Keratinocyte (primary cell): Measurements from ENCODE around the gene ERAS. TPM values are rescaled to one million over a fixed set of nuclear protein-coding genes. Genes with fewer than 3 reads are reported as not detected.

Experiments
- DNase-seq: peaks from one replicate; pipeline ENCODE4 v3.0.0-alpha.2; 2011; ENCODE audit warnings: low read depth, missing footprints, low spot score
- FAIRE-seq: peaks from 2 replicates; lab custom pipeline; 2011; peaks lifted over from hg19 to GRCh38; lab: Jason Lieb, UNC
- H2AFZ ChIP-seq: 2 replicates; pipeline ENCODE4 v1.6.0; 2012; ENCODE audit warnings: low read length, control low read depth, inconsistent platforms; ENCODE audit not compliant: control insufficient read depth
- H3K27ac ChIP-seq: 2 replicates; pipeline ENCODE4 v1.5.1; 2011; ENCODE audit warnings: low read length; ENCODE audit not compliant: control insufficient read depth, insufficient read depth
- H3K27me3 ChIP-seq: 3 replicates; pipeline ENCODE4 v1.6.0; 2011; ENCODE audit warnings: low read length; ENCODE audit not compliant: control insufficient read depth, insufficient read depth; ENCODE audit errors: extremely low read depth
- H3K36me3 ChIP-seq, 2 experiments: 2 replicates in 1 of 2; 3 replicates in 1 of 2; pipeline ENCODE4 v1.5.1; 2011; ENCODE audit warnings: low read length in 2 of 2, mild to moderate bottlenecking in 1 of 2; ENCODE audit not compliant: control insufficient read depth in 2 of 2, insufficient read depth in 2 of 2; ENCODE audit errors: extremely low read depth in 1 of 2
- H3K4me1 ChIP-seq: 3 replicates; pipeline ENCODE4 v1.5.1; 2011; ENCODE audit warnings: low read length; ENCODE audit not compliant: control insufficient read depth, insufficient read depth; ENCODE audit errors: extremely low read depth
- H3K4me2 ChIP-seq: 3 replicates; pipeline ENCODE4 v1.6.0; 2011; ENCODE audit warnings: low read depth, low read length; ENCODE audit not compliant: control insufficient read depth, insufficient read depth; ENCODE audit errors: extremely low read depth
- H3K4me3 ChIP-seq, 3 experiments: fragments of 200-600 bp in 1 of 3; sonication (generic) in 1 of 3; 2 replicates in 2 of 3; 3 replicates in 1 of 3; pipeline ENCODE4 v1.5.1; 2011 to 2016; ENCODE audit warnings: low read length in 3 of 3, mild to moderate bottlenecking in 3 of 3, control low read depth in 2 of 3, inconsistent platforms in 1 of 3, low read depth in 1 of 3, mixed read lengths in 1 of 3, mixed run types in 1 of 3, moderate library complexity in 1 of 3; ENCODE audit not compliant: control insufficient read depth in 2 of 3, insufficient read depth in 2 of 3; ENCODE audit errors: extremely low read depth in 1 of 3
- H3K79me2 ChIP-seq: 2 replicates; pipeline ENCODE4 v1.6.0; 2012; ENCODE audit warnings: low read length; ENCODE audit not compliant: control insufficient read depth, insufficient read depth
- H3K9ac ChIP-seq: 3 replicates; pipeline ENCODE4 v1.6.0; 2011; ENCODE audit warnings: low read length; ENCODE audit not compliant: control insufficient read depth, insufficient read depth; ENCODE audit errors: extremely low read depth
- H3K9me1 ChIP-seq: 3 replicates; pipeline ENCODE4 v1.6.0; 2011; ENCODE audit warnings: low read length; ENCODE audit not compliant: control insufficient read depth, insufficient read depth; ENCODE audit errors: extremely low read depth
- H3K9me3 ChIP-seq: 2 replicates; pipeline ENCODE4 v1.5.1; 2012; ENCODE audit warnings: low read depth, low read length; ENCODE audit not compliant: control insufficient read depth
- H4K20me1 ChIP-seq: 3 replicates; pipeline ENCODE4 v1.6.0; 2011; ENCODE audit warnings: low read length; ENCODE audit not compliant: control insufficient read depth, insufficient read depth; ENCODE audit errors: extremely low read depth
- CTCF ChIP-seq, 3 experiments: IDR thresholded peaks in 1 of 3; conservative IDR thresholded peaks in 1 of 3; optimal IDR thresholded peaks in 1 of 3; 2 replicates in 2 of 3; 3 replicates in 1 of 3; pipeline versions ENCODE3 to v1.5.1; 2011; ENCODE audit warnings: low read length in 3 of 3, mild to moderate bottlenecking in 3 of 3, moderate library complexity in 2 of 3, control low read depth in 1 of 3, inconsistent platforms in 1 of 3; ENCODE audit not compliant: insufficient read depth in 2 of 3; ENCODE audit errors: extremely low read depth in 1 of 3
- EZH2 ChIP-seq: IDR thresholded peaks from one replicate; pipeline ENCODE4 v1.6.1; 2012; ENCODE audit warnings: inconsistent platforms, mild to moderate bottlenecking, low read length, moderate library complexity
- dilution Hi-C: fragments of 300-500 bp; cut with MboI; formaldehyde crosslinking; loops from one replicate; pipeline ENCODE4 v1.7.0; 2020; ENCODE audit warnings: low sequenced_read_pairs; ENCODE audit not compliant: extremely low pct_ligation_motif_present
- polyA plus RNA-seq, 5 experiments: library from polyadenylated mRNA; depleted of rRNA in 3 of 5; stranded (reverse) in 3 of 5; stranded (forward) in 1 of 5; unstranded in 1 of 5; fragments of >200 nt; gene quantifications; 1 replicate in 1 of 5; 2 replicates in 3 of 5; 3 replicates in 1 of 5; pipeline versions ENCODE4 v1.2.1 to v1.2.3, GENCODE V29; 2011 to 2012; ENCODE audit warnings: missing spikeins in 2 of 5, low read depth in 1 of 5, low replicate concordance in 1 of 5

The ERAS gene
- polyA plus RNA-seq, 1 donor (not counting 4 experiments of a cell fraction or from before 2014, with no cell fraction given): not detected

- no peaks in the 10 kb centered on the region for H3K9me1 ChIP-seq
- H3K4me1 ChIP-seq: no peaks in the 10 kb centered on the region
- H3K4me3 ChIP-seq: no peak overlapping the region
- no peaks in the 10 kb centered on the region for H4K20me1 ChIP-seq
- TF ChIP-seq CTCF (optimal IDR thresholded peaks at IDR 0.05 in 1 of 3, IDR thresholded peaks at IDR 0.05 in 1 of 3, conservative IDR thresholded peaks at IDR 0.05 in 1 of 3; ENCODE audit: extremely low read depth in 1 of 3, insufficient read depth in 2 of 3, low read length in 3 of 3): no peak
- no peak for TF ChIP-seq EZH2
- dilution Hi-C loops: no loop called here
- H3K27ac ChIP-seq: no peak overlapping the region
- H3K36me3 ChIP-seq: no peaks in the 10 kb centered on the region
- FAIRE-seq: no peak
- H3K4me2 ChIP-seq: no peak overlapping the region
- H3K9me3 ChIP-seq: no peaks in the 10 kb centered on the region
- H3K9ac ChIP-seq: no peak overlapping the region
- no peak overlapping the region for H2AFZ ChIP-seq
- no peaks in the 10 kb centered on the region for H3K79me2 ChIP-seq
- peaks cover 9% of the 10 kb centered on the region for H3K27me3 ChIP-seq
- DNase-seq: no peak
Measured at GRCh38 chrX:48784726-48785125, 41.6 kb upstream of the ERAS start.

GRCh38 chrX:48785186-48785539, 41.1 kb upstream of the ERAS start:
- Histone ChIP-seq H3K9me3 (no peaks in the 10 kb centered on the region), H3K36me3 (no peaks in the 10 kb centered on the region), H3K79me2 (no peaks in the 10 kb centered on the region), H3K4me2 (no peak overlapping the region), H4K20me1 (no peaks in the 10 kb centered on the region), H3K9me1 (no peaks in the 10 kb centered on the region), H3K9ac (no peak overlapping the region), H3K4me3 (no peak overlapping the region), H3K27me3 (peaks cover 9% of the 10 kb centered on the region), H3K4me1 (no peaks in the 10 kb centered on the region), H2AFZ (no peak overlapping the region), H3K27ac (no peak overlapping the region)
- dilution Hi-C loops: no loop called here
- no peak for DNase-seq
- TF ChIP-seq CTCF (optimal IDR thresholded peaks at IDR 0.05 in 1 of 3, IDR thresholded peaks at IDR 0.05 in 1 of 3, conservative IDR thresholded peaks at IDR 0.05 in 1 of 3; ENCODE audit: extremely low read depth in 1 of 3, insufficient read depth in 2 of 3, low read length in 3 of 3) (no peak), EZH2 (no peak)
- no peak for FAIRE-seq
